Cardiac septum (tissue), 1 donor: Measurements from ENCODE around the gene ALDH9A1. TPM values are rescaled to one million over a fixed set of nuclear protein-coding genes. Genes with fewer than 3 reads are reported as not detected.
"Not testable (repeated sequence)": the region's sequence is repeated elsewhere in the genome, so short reads cannot be mapped to it uniquely, and the experiment has no call there.

Experiments
- DNase-seq: peaks from one replicate; pipeline ENCODE4 v3.0.0-alpha.2; 2020; ENCODE audit warnings: low spot score
- intact Hi-C: fragments of 100-400 bp; cut with DNase I; formaldehyde crosslinking; loops from one replicate; pipeline ENCODE4 v1.14.0; 2022
- total RNA-seq: library from RNA; stranded (reverse); fragmentation: NEBNext Ultra II Directional; extraction: Animal tissue kit (Norgen Biotek cat#: 25700); gene quantifications from one replicate; pipeline ENCODE4 v1.2.1, GENCODE V29; 2021
- donor health status: DM: no; HTN: no; CAD: no.

Gene ALDH9A1
- total RNA-seq, 1 donor from 2014 or later: 61.3 TPM

GRCh38 chr1:165696625-165697100 is 1.7 kb downstream of the ALDH9A1 start:
- DNase-seq: no peak
- intact Hi-C loops: loop anchor here (5.0 kb wide), 2 partner anchors 94 to 471 kb away; partner anchors contain the start of gene FAM78B

- intact Hi-C loops: loop anchor here (5.0 kb wide), 2 partner anchors 93 to 472 kb away; partner anchors contain the start of gene FAM78B
- DNase-seq: no peak
Measured at GRCh38 chr1:165695031-165695430, 3.3 kb downstream of the ALDH9A1 start.

GRCh38 chr1:165688046-165688445 is 10.3 kb downstream of the ALDH9A1 start:
- DNase-seq: no peak
- intact Hi-C loops: no loop called here

- no peak for DNase-seq
- intact Hi-C loops: no loop called here
Measured at GRCh38 chr1:165686971-165687433, 11.4 kb downstream of the ALDH9A1 start.

- intact Hi-C loops: no loop called here
- DNase-seq: no peak
Measured at GRCh38 chr1:165686121-165686970, 12.0 kb downstream of the ALDH9A1 start.

- DNase-seq: no peak
- intact Hi-C loops: no loop called here
Measured at GRCh38 chr1:165683848-165684485, 14.4 kb downstream of the ALDH9A1 start.

GRCh38 chr1:165680773-165681172 is 17.6 kb downstream of the ALDH9A1 start:
- DNase-seq, intact Hi-C loops: not testable (repeated sequence)

- intact Hi-C loops: no loop called here
- no peak for DNase-seq
Measured at GRCh38 chr1:165680303-165680702, 18.1 kb downstream of the ALDH9A1 start.

GRCh38 chr1:165679282-165680036 is 18.9 kb downstream of the ALDH9A1 start:
- intact Hi-C loops: no loop called here
- DNase-seq: no peak

- intact Hi-C loops: no loop called here
- no peak for DNase-seq
Measured at GRCh38 chr1:165678509-165678908, 19.9 kb downstream of the ALDH9A1 start.

GRCh38 chr1:165675794-165676193 is 22.6 kb downstream of the ALDH9A1 start:
- intact Hi-C loops: no loop called here
- DNase-seq: no peak

- intact Hi-C loops: no loop called here
- no peak for DNase-seq
Measured at GRCh38 chr1:165674599-165674998, 23.8 kb downstream of the ALDH9A1 start.

GRCh38 chr1:165671526-165671925 is 26.8 kb downstream of the ALDH9A1 start:
- intact Hi-C loops: no loop called here
- no peak for DNase-seq

- no peak for DNase-seq
- intact Hi-C loops: no loop called here
Measured at GRCh38 chr1:165668184-165668583, 30.2 kb downstream of the ALDH9A1 start.

GRCh38 chr1:165666152-165666825 is 32.1 kb downstream of the ALDH9A1 start:
- intact Hi-C loops: no loop called here
- DNase-seq: no peak

- intact Hi-C loops: no loop called here
- DNase-seq: no peak
Measured at GRCh38 chr1:165662186-165662585, 36.2 kb downstream of the ALDH9A1 start.

- no peak for DNase-seq
- intact Hi-C loops: no loop called here
Measured at GRCh38 chr1:165661703-165662102, 36.7 kb downstream of the ALDH9A1 start.

- intact Hi-C loops: no loop called here
- DNase-seq: no peak
Measured at GRCh38 chr1:165659581-165659895, 38.8 kb downstream of the ALDH9A1 start.

- intact Hi-C loops, DNase-seq: not testable (repeated sequence)
Measured at GRCh38 chr1:165658766-165659580, 39.4 kb downstream of the ALDH9A1 start.
